Small intestine (tissue), 7 donors: ENCODE results near the gene MCF2L. TPM values are rescaled to one million over a fixed set of nuclear protein-coding genes. Genes with fewer than 3 reads are reported as not detected.

Source experiments
- DNase-seq, 2 donors: peaks; one replicate each; pipeline versions ENCODE4 v3.0.0 to v3.0.0-alpha.2; 2013
- FAIRE-seq: peaks from 2 replicates; lab custom pipeline; 2012; peaks lifted over from hg19 to GRCh38; lab: Jason Lieb, UNC
- H3K27ac ChIP-seq, 3 donors: one replicate each; pipeline ENCODE4 v1.5.1; 2013; ENCODE audit warnings: low read length in 2 of 3, mild to moderate bottlenecking in 2 of 3, control low read depth in 1 of 3, inconsistent platforms in 1 of 3, low read depth in 1 of 3, moderate library complexity in 1 of 3
- H3K27me3 ChIP-seq, 3 donors: one replicate each; pipeline ENCODE4 v1.6.1; 2013; ENCODE audit warnings: low read length in 3 of 3, inconsistent platforms in 1 of 3; ENCODE audit not compliant: control insufficient read depth in 3 of 3, insufficient read depth in 3 of 3
- H3K36me3 ChIP-seq, 3 donors: one replicate each; pipeline ENCODE4 v1.6.1; 2013; ENCODE audit warnings: low read length in 3 of 3, inconsistent platforms in 1 of 3, low read depth in 1 of 3, mild to moderate bottlenecking in 1 of 3, moderate library complexity in 1 of 3; ENCODE audit not compliant: control insufficient read depth in 3 of 3, insufficient read depth in 2 of 3
- H3K4me1 ChIP-seq, 3 donors: one replicate each; pipeline ENCODE4 v1.6.1; 2013; ENCODE audit warnings: low read length in 2 of 3, inconsistent platforms in 1 of 3, low read depth in 1 of 3, mild to moderate bottlenecking in 1 of 3, moderate library complexity in 1 of 3; ENCODE audit not compliant: control insufficient read depth in 3 of 3, insufficient read depth in 2 of 3
- H3K4me3 ChIP-seq, 3 donors: one replicate each; pipeline ENCODE4 v1.5.1; 2013; ENCODE audit warnings: low read length in 3 of 3, control low read depth in 1 of 3, inconsistent platforms in 1 of 3, low read depth in 1 of 3, mild to moderate bottlenecking in 1 of 3, moderate library complexity in 1 of 3
- H3K9me3 ChIP-seq, 2 donors: one replicate each; pipeline ENCODE4 v1.6.1; 2013; ENCODE audit warnings: low read depth in 1 of 2, low read length in 1 of 2; ENCODE audit not compliant: control insufficient read depth in 2 of 2, insufficient read depth in 1 of 2
- WGBS, 3 donors: extraction: QIAGEN DNeasy Blood & Tissue Kit; methylation state at CpG; one replicate each; pipeline ENCODE4 v1.1.7; 2013; 5-methylcytosine and 5-hydroxymethylcytosine counted together
- polyA plus RNA-seq, 4 donors: library from polyadenylated mRNA; stranded (reverse) in 3 of 4; unstranded in 1 of 4; fragments of 200-250 nt in 3 of 4; fragments of 120-200 nt in 1 of 4; gene quantifications; one replicate each; pipeline versions ENCODE4 v1.2.1 to v1.2.3, GENCODE V29; 2013
- donor health status: healthy with polysubstance abuse.
- donor health status: control.
- donor health status: control.
- donor health status: Bipolar disorder and iron deficiency.
- donor health status: healthy.

Gene MCF2L
- polyA plus RNA-seq, 4 donors: 12.2 to 37.1 (median 22.0) TPM

DNA sequence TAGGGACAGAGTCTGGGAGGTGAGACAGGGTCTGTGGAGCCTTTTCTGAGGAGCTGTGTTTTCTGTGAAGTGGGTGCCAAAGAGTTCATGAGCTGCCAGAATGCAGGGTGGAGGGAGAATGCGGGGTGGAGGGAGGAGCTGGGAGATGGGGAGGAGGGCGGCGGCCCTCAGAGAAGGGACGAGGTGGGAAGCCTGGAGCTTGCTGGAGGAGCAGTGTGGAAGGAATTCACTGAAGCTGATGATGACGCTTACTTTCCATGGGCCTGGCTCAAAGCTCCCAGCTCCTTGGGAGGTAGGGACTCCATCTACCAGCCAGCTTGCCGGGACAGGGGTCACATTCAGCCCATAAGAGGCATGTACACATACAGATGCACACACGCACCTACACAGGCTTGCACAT, 62.5 kb downstream of the MCF2L start:
- Histone ChIP-seq H3K27me3 (no peaks in the 10 kb centered on the region), H3K27ac (no peak overlapping the region), H3K36me3 (peaks cover 0 to 30% (median 0%) of the 10 kb centered on the region in 3 donors), H3K4me1 (no peaks in the 10 kb centered on the region), H3K9me3 (no peaks in the 10 kb centered on the region), H3K4me3 (no peak overlapping the region)
- DNase-seq (no peak), FAIRE-seq (no peak)
- WGBS, 3 donors: 81 to 88% (median 85%) methylated on average over 7 of the region's 7 CpGs

DNA sequence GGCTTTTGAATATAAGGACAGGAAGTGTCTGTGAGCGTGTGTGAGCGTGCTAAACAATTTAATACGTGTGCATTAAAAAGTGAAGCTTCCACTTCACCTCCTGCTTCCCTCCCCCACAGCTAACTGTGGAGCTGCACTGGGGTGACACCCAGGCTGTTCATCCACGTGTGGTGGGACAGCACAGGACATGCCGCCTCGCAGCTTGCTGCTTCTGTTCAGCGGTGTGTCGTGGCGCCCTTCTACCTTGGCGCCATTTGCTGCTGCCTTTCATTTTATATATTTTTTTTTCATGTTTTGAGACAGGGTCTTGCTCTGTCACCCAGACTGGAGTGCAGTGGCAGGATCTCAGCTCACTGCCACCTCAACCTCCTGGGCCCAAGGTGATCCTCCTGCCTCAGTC, 63.3 kb downstream of the MCF2L start:
- H3K27ac ChIP-seq: no peak overlapping the region
- FAIRE-seq: no peak
- H3K27me3 ChIP-seq: no peaks in the 10 kb centered on the region
- 88 to 96% (median 88%) methylated on average over 10 of the region's 10 CpGs for WGBS, 3 donors
- no peak for DNase-seq
- peaks cover 0 to 33% (median 0%) of the 10 kb centered on the region in 3 donors for H3K36me3 ChIP-seq
- H3K9me3 ChIP-seq: no peaks in the 10 kb centered on the region
- H3K4me1 ChIP-seq: no peaks in the 10 kb centered on the region
- no peak overlapping the region for H3K4me3 ChIP-seq

DNA sequence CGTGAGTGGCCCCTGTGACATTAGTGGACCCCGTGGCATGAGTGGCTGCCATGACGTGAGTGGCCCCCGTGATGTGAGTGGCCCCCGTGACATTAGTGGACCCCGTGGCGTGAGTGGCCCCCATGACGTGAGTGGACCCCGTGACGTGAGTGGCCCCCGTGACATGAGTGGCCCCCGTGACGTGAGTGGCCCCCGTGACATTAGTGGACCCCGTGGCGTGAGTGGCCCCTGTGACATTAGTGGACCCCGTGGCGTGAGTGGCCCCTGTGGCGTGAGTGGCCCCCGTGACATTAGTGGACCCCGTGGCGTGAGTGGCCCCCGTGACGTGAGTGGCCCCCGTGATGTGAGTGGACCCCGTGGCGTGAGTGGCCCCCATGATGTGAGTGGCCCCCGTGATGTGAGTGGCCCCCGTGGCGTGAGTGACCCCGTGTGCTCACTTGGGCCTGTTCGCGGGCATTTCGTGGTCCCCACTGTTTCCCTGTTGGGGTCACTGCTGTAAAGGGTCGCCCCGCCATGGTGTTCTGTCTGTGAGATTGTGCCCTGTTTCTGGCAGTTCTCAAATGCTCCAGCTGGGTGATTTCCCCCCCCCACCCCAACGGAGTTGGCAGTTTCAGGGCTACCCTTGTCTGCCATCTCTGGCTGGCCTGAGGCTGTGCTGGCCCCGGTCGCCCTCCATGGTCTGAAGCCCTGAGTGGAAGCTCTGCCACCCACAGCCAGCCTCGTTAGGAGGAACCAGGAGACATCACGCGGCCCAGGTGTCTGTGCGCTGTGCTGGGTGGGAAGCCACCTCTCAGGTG, 64.2 kb downstream of the MCF2L start:
- 94 to 97% (median 96%) methylated on average over 41 to 43 of the region's 43 CpGs for WGBS, 3 donors
- no peaks in the 10 kb centered on the region for H3K4me1 ChIP-seq
- no peaks in the 10 kb centered on the region for H3K9me3 ChIP-seq
- DNase-seq (no peak), FAIRE-seq (no peak)
- no peaks in the 10 kb centered on the region for H3K27me3 ChIP-seq
- peaks cover 0 to 35% (median 0%) of the 10 kb centered on the region in 3 donors for H3K36me3 ChIP-seq
- H3K4me3 ChIP-seq: no peak overlapping the region
- no peak overlapping the region for H3K27ac ChIP-seq

DNA sequence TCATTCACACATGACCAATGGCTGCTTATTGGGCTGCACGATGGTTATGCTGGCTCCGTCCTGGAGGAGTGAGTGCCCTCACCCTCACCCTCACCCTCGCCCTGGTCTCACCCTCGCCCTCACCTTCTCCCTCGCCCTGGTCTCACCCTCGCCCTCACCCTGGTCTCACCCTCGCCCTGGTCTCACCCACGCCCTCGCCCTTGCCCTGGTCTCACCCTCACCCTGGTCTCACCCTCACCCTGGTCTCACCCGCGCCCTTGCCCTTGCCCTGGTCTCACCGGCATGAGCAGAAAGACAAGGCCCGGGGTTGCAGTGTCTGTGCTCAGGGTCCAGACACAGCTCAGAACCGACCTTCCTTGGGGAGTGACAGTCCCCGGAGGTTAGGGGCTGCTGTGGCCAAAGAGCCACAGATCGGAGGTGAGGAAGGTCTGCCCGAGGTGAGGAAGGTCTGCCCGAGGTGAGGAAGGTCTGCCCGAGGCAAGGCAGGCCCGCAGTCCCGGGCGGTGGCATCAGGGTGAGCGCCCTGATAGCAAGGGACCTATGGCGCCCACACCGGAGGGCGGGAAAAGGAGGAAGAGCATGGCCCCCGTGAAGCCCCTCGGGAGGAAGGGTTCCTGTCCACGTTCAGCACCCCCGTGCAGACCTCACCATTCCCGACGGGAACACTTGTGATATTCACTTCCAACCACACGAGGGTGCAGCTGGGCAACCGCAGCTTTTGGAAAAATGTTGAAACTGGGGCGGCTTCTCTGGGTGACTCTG, 65.6 kb downstream of the MCF2L start:
- WGBS, 3 donors: 64 to 72% (median 72%) methylated on average over 35 of the region's 35 CpGs
- H3K4me3 ChIP-seq: no peak overlapping the region
- H3K9me3 ChIP-seq: no peaks in the 10 kb centered on the region
- H3K4me1 ChIP-seq: no peaks in the 10 kb centered on the region
- peaks cover 0 to 33% (median 0%) of the 10 kb centered on the region in 3 donors for H3K36me3 ChIP-seq
- no peak overlapping the region for H3K27ac ChIP-seq
- H3K27me3 ChIP-seq: no peaks in the 10 kb centered on the region
- FAIRE-seq: no peak
- DNase-seq: peak; percentile 46 to 52

DNA sequence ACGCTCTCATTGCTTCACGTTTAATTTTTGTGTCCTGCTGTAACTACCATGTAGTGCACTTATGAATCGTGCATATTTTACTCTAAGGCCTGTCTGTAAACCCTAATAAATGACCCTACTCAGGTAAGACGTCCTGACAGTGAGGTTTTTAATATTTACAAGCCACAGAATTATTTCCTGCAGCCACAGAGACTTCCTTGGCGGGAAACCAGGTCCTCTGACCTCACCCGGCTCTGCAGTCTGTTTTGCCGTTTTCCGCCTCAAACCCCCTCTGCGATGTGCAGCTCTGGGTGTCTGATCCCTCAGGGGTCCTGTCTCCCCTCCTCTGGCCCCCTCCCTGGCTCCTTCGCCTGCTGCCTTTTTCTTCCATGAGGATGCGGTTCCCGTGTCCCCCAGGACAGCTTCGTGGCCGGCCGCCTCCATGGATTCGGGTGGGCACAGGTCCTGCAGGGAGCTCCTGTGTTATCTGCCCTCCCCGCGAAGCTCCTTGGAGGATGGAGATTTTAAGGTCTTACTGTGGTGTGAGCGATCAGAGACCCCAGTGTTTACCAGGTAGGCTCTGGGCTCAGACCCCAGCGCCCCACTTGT, 66.3 kb downstream of the MCF2L start:
- Histone ChIP-seq H3K27ac (no peak overlapping the region), H3K27me3 (no peaks in the 10 kb centered on the region), H3K9me3 (no peaks in the 10 kb centered on the region), H3K4me3 (no peak overlapping the region), H3K4me1 (no peaks in the 10 kb centered on the region), H3K36me3 (peaks cover 0 to 33% (median 0%) of the 10 kb centered on the region in 3 donors)
- 64 to 70% (median 67%) methylated on average over 20 of the region's 20 CpGs for WGBS, 3 donors
- FAIRE-seq (no peak), DNase-seq (no peak)

DNA sequence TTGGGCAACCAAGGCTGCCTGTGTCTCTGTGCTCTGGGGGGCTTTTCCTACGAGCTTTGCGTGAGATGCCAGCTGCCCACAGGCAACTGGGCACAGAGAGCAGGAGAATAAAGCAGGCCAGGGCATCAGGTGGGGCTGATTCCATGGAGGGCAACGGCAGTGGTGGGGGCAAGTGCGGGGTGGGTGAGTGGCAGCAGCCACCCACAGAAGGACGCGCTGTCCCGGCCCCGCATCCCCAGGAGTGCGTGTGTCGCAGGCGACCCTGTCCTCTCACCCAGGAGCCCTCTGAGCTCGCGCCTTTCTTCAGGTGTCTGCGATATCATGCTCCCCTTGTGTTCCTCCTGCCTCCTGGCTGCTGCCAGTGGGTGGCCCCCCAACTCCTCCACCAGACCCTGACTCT, 67.4 kb downstream of the MCF2L start:
- Histone ChIP-seq H3K36me3 (peaks cover 0 to 31% (median 0%) of the 10 kb centered on the region in 3 donors), H3K27ac (no peak overlapping the region), H3K4me1 (no peaks in the 10 kb centered on the region), H3K27me3 (no peaks in the 10 kb centered on the region), H3K4me3 (no peak overlapping the region), H3K9me3 (no peaks in the 10 kb centered on the region)
- 93 to 98% (median 95%) methylated on average over 14 of the region's 14 CpGs for WGBS, 3 donors
- DNase-seq (no peak), FAIRE-seq (no peak)

DNA sequence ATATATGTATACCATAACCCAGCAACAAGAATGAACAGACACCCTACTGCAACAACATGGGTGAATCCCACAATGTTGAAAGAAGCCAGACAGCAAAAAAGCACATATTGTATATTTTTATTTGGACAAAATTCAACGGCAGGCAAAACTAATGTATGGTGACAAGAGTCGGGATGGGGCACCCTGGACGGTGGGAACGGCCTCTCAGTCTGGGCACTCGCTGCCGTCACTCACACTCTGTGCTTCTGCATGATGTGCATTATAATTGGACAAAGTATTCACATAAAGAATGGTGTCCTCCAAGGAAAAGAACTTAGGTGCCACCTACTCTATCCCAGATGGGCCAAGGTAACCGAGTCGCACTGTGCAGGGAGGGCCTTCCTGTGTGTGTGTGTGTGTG, 71.0 kb downstream of the MCF2L start:
- H3K4me3 ChIP-seq: no peak overlapping the region
- no peak for FAIRE-seq
- no peaks in the 10 kb centered on the region for H3K4me1 ChIP-seq
- no peaks in the 10 kb centered on the region for H3K9me3 ChIP-seq
- H3K27me3 ChIP-seq: no peaks in the 10 kb centered on the region
- H3K36me3 ChIP-seq: peaks cover 0 to 38% (median 0%) of the 10 kb centered on the region in 3 donors
- H3K27ac ChIP-seq: no peak overlapping the region
- no peak for DNase-seq
- WGBS, 3 donors: 81 to 87% (median 83%) methylated on average over 8 of the region's 8 CpGs

DNA sequence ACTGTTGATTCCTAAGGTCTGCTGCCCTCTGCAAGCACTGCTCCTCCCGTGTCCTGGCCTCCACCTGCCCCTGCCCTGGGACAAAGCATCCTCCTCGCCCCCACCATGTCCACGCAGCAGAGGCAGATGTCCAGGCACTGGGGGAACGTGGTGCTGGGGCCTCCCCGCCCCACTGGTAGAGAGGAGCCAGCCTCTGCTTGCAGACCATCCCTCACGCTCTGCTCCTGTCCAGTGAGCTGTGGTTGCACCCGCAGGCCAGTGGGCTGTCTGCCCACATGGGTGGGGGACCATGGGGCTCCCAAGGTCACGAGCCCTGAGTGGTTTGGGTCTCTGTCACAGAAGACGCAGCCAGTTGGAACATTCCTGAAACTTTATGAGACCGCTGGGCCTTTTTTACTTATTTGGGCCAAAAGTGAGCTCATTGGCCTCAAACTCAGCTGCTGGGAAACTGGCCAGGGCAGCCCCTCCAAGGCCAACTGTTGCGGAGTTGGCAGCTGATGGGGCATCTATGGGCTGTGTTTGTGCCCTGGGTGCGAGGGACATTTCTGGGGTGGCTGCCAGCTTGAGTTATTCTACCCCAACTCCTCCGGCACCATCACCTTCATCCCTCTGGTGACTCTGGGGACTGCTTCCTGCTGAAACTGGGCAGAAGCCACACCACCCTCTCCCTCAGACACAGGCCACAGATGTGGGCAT, 71.7 kb downstream of the MCF2L start:
- no peaks in the 10 kb centered on the region for H3K27me3 ChIP-seq
- 73 to 89% (median 85%) methylated on average over 13 of the region's 13 CpGs for WGBS, 3 donors
- FAIRE-seq (no peak), DNase-seq (no peak)
- H3K4me3 ChIP-seq: no peak overlapping the region
- peaks cover 0 to 40% (median 0%) of the 10 kb centered on the region in 3 donors for H3K36me3 ChIP-seq
- no peaks in the 10 kb centered on the region for H3K9me3 ChIP-seq
- no peak overlapping the region for H3K27ac ChIP-seq
- no peaks in the 10 kb centered on the region for H3K4me1 ChIP-seq
